BLaER1 (cell line): ENCODE data around the gene RASGEF1C.

Source experiments
- H3K27ac ChIP-seq: shearing (Covaris generic); formaldehyde crosslinking; 2 replicates; pipeline ENCODE4 v1.8.1; 2022
- H3K27me3 ChIP-seq: shearing (Covaris generic); formaldehyde crosslinking; 2 replicates; pipeline ENCODE4 v1.8.1; 2022
- H3K36me3 ChIP-seq: shearing (Covaris generic); formaldehyde crosslinking; 2 replicates; pipeline ENCODE4 v1.8.1; 2022
- H3K4me1 ChIP-seq: shearing (Covaris generic); formaldehyde crosslinking; 2 replicates; pipeline ENCODE4 v1.8.1; 2022
- H3K4me2 ChIP-seq: shearing (Covaris generic); formaldehyde crosslinking; 2 replicates; pipeline ENCODE4 v1.8.1; 2022
- H3K4me3 ChIP-seq: shearing (Covaris generic); formaldehyde crosslinking; 2 replicates; pipeline ENCODE4 v1.8.1; 2022
- H3K9ac ChIP-seq: shearing (Covaris generic); formaldehyde crosslinking; 2 replicates; pipeline ENCODE4 v1.8.1; 2022
- H3K9me3 ChIP-seq: shearing (Covaris generic); formaldehyde crosslinking; 2 replicates; pipeline ENCODE4 v1.8.1; 2022
- H4K20me1 ChIP-seq: shearing (Covaris generic); formaldehyde crosslinking; 2 replicates; pipeline ENCODE4 v1.8.1; 2022
- Cebpa-rat ChIP-seq: shearing (Covaris generic); IDR thresholded peaks from 2 replicates; pipeline ENCODE4 v1.8.1; 2022

RASGEF1C gene

DNA sequence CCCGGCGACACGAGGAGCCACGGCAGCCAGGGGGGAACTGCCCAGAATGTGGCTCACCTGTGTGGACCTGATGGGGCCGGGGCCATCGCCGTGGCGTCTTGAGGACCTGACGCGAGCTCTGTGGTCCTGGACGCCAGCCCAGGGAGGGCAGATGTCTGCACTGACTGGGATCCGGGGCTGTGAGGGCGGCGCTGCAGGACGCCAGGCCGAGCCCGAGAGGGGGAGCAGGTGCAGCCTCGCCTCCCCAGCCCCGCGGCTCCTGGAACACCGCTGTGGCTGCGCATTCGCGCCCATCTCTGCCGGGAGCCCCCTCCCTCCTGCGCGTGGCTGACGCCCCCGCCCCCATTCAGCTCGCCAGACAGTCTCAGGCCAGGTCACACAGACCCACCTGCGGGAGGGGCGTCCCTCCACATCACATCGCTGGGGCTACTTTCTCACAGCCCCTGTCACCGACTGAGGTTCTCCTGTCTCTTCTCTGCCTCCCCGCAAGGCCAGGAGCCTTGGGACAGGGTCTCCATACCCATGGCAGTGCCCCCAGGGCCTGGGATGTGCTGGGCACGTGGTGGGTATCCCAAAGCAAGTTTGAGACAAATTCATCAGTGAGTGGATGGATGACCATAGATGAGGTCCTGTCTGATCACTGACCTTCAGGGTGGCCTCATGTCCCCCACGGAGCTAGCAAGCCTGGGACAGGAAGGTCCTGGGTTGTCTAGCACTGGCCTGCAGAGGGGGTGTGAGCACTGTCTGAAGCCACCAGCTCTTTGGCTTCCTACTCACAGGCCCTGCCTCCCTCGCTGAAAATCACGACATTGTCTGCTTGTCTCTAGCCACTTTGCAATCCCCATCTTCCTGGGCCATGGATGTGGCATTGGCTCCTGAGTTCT is 47.3 kb downstream of the RASGEF1C start:
- Histone ChIP-seq H3K9me3 (no peaks in the 10 kb centered on the region), H3K36me3 (no peaks in the 10 kb centered on the region), H3K9ac (no peak overlapping the region), H3K4me3 (no peak overlapping the region), H3K27me3 (no peaks in the 10 kb centered on the region), H4K20me1 (no peaks in the 10 kb centered on the region), H3K4me2 (no peak overlapping the region), H3K4me1 (peaks cover 20% of the 10 kb centered on the region), H3K27ac (no peak overlapping the region)
- no peak for TF ChIP-seq Cebpa-rat

DNA sequence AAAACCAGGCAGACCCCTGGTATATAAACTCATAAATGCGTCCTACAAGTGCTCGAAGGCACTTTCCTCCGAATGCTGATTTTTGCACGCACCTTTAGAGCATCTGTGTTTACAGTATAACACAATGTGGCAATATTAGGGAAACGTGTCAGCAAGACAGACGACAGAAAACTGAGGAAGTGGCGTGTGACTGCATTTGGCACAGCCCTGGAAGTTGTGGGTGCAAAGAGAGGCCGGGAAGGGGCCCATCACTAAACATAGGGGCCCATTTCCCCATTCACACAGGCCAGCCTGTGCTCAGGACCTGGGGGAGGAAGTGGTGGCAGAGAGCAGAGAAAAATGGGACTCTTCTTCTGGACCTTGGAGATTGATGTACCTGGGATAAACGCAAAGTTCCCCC is 48.2 kb downstream of the RASGEF1C start:
- Histone ChIP-seq H3K36me3 (no peaks in the 10 kb centered on the region), H3K9ac (no peak overlapping the region), H3K4me2 (no peak overlapping the region), H3K4me1 (peaks cover 20% of the 10 kb centered on the region), H3K27ac (no peak overlapping the region), H3K4me3 (no peak overlapping the region), H3K27me3 (no peaks in the 10 kb centered on the region), H4K20me1 (no peaks in the 10 kb centered on the region), H3K9me3 (no peaks in the 10 kb centered on the region)
- TF ChIP-seq Cebpa-rat = no peak

DNA sequence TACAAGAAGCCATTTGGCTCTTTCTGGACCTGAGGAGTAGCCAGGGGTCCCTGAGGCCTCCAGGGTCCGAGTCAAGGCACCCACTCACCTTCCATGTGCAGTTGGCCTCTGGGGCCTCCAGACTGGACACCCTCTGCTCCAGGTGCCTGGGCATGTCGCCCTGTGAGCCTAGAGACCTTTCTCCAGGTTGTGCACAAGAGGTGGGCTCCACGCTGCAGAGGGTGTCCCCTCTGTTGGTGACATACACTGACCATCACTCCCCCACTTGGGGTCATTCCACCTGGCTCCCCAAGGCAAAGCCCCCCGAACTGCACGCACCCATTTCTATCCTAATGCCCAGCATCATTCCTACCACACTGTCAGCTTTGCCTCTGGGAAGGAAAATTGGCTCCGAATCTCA is 48.8 kb downstream of the RASGEF1C start:
- no peaks in the 10 kb centered on the region for H4K20me1 ChIP-seq
- no peak overlapping the region for H3K4me3 ChIP-seq
- peak overlapping the region; percentile 44 for H3K4me2 ChIP-seq
- no peak overlapping the region for H3K27ac ChIP-seq
- H3K36me3 ChIP-seq = no peaks in the 10 kb centered on the region
- no peak overlapping the region for H3K9ac ChIP-seq
- no peaks in the 10 kb centered on the region for H3K9me3 ChIP-seq
- peaks cover 20% of the 10 kb centered on the region for H3K4me1 ChIP-seq
- no peaks in the 10 kb centered on the region for H3K27me3 ChIP-seq
- no peak for TF ChIP-seq Cebpa-rat

DNA sequence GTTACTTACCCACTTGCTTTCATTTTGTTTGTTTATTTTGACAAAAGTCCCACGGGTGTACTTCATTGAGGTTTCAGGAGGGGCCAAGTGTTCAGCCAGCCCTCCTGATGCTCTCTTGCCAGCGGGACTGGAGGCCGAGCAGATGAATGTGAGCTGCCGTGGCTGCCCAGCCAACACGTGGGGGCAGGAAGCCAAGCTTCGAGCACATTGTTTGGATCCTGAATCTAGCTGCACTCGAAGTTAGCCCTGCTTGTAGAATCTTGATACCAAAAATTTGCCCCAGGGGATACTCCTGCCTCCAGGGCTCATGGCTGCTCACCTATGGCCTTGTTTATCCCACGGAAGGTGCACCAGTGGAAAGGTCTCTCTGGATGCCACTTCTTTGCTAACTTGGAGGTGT is 49.3 kb downstream of the RASGEF1C start:
- Histone ChIP-seq H3K36me3 (no peaks in the 10 kb centered on the region), H3K4me1 (peaks cover 20% of the 10 kb centered on the region), H3K27me3 (no peaks in the 10 kb centered on the region), H3K4me2 (peak overlapping the region; percentile 44), H3K9ac (no peak overlapping the region), H4K20me1 (no peaks in the 10 kb centered on the region), H3K4me3 (no peak overlapping the region), H3K9me3 (no peaks in the 10 kb centered on the region), H3K27ac (no peak overlapping the region)
- TF ChIP-seq Cebpa-rat = no peak

DNA sequence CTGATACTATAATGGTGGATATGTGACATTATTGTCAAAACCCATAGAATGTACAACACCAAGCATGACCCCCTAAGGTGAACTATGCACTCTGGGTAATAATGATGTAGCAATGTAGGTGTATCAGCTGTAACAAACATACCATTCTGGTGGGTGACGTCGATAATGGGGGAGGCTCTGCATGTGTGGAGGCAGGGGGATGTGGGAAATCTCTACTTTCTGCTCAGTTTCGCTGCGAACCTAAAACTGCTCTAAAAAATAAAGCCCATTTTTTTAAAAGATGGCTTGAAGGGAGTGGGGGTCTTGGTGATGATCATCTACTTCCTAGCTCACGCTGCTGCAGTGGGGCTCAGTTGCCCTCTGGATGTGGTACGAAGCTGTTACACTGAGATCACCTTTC is 51.1 kb downstream of the RASGEF1C start:
- Histone ChIP-seq H3K4me1 (peaks cover 20% of the 10 kb centered on the region), H3K4me2 (no peak overlapping the region), H3K9ac (no peak overlapping the region), H3K4me3 (no peak overlapping the region), H4K20me1 (no peaks in the 10 kb centered on the region), H3K36me3 (no peaks in the 10 kb centered on the region), H3K9me3 (no peaks in the 10 kb centered on the region), H3K27ac (no peak overlapping the region), H3K27me3 (no peaks in the 10 kb centered on the region)
- TF ChIP-seq Cebpa-rat = no peak

DNA sequence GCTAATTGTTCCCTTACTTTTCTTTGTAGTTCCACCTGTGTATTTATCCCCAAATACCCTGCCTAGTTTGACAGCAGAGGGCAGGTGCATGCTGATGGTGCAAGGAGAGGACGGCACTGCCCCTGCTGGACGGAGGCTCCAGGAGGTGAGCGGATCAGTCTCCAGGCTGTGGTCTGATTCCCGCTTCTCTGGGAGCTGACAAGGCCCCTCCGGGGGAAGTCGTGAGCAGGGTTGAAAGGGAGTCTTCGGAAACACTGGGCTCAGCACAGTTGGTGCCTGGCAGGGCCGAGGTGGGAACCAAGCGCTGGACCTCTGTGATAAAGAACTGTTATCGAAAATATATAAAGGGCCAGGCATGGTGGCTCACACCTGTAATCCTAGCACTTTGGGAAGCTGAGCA is 52.9 kb downstream of the RASGEF1C start:
- H3K4me1 ChIP-seq = peaks cover 18% of the 10 kb centered on the region
- H3K9me3 ChIP-seq = no peaks in the 10 kb centered on the region
- H3K36me3 ChIP-seq = no peaks in the 10 kb centered on the region
- H3K9ac ChIP-seq = no peak overlapping the region
- H4K20me1 ChIP-seq = no peaks in the 10 kb centered on the region
- H3K27me3 ChIP-seq = no peaks in the 10 kb centered on the region
- H3K4me3 ChIP-seq = no peak overlapping the region
- H3K27ac ChIP-seq = no peak overlapping the region
- TF ChIP-seq Cebpa-rat = no peak
- no peak overlapping the region for H3K4me2 ChIP-seq

DNA sequence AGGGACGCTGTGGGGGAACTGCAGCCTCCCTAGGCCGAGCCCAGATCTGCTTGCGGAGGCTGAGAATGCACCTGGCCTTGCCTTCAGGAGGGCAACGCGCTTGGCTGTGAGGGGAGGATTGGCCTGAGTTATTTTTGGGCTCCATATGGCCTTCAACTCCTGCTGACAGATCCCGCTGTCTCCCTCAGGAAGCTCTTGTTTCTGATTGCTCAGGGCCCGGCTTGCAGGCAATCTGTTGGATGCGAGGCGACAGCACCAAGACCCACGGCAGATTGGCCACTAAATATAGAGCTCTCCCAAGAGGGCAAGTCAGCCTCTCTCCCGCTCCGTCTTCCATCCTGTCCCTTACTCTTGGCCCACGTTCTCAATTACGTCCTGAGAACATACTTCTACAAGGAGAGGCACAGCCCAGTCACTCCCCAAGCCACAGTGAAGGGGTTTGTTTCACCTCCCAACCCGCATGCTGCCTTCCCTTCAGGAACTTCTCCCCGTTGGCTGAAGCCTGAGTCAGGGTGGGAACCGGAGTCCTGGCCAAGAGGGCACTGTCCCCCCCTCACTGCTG is 53.6 kb downstream of the RASGEF1C start:
- H3K9me3 ChIP-seq = no peaks in the 10 kb centered on the region
- peaks cover 11% of the 10 kb centered on the region for H3K4me1 ChIP-seq
- H3K36me3 ChIP-seq = no peaks in the 10 kb centered on the region
- H3K27me3 ChIP-seq = no peaks in the 10 kb centered on the region
- no peak overlapping the region for H3K4me3 ChIP-seq
- no peak overlapping the region for H3K9ac ChIP-seq
- TF ChIP-seq Cebpa-rat = no peak
- no peak overlapping the region for H3K4me2 ChIP-seq
- H4K20me1 ChIP-seq = no peaks in the 10 kb centered on the region
- H3K27ac ChIP-seq = no peak overlapping the region

DNA sequence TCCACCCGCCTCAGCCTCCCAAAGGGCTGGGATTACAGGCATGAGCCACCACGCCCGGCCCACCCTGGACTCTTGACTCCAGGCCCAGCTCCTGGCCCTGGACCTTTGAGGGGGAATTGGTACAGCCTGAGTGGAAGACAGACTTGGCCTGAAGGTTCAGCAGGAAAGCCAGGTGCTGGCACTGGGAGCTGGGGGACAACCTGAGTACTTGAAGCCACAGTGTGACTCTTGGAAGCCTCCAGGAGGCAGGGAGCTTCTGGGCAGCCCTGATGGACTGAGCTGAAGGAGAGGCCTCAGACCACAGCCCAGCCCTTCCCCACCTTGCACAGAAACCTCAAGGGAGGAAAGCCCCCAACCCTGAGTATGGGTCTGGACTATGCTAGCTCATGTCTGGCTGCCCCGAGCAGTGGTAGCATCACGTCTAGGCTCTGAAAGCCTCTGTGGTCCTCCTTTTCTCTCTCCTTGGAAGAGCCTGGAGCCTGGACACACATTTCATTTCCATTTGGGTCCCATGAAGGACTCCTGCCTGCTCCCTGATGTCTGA is 54.1 kb downstream of the RASGEF1C start:
- no peaks in the 10 kb centered on the region for H3K36me3 ChIP-seq
- H3K9me3 ChIP-seq = no peaks in the 10 kb centered on the region
- H3K4me3 ChIP-seq = no peak overlapping the region
- no peaks in the 10 kb centered on the region for H3K27me3 ChIP-seq
- TF ChIP-seq Cebpa-rat = no peak
- H3K4me1 ChIP-seq = peaks cover 6% of the 10 kb centered on the region
- H4K20me1 ChIP-seq = no peaks in the 10 kb centered on the region
- no peak overlapping the region for H3K4me2 ChIP-seq
- H3K9ac ChIP-seq = no peak overlapping the region
- no peak overlapping the region for H3K27ac ChIP-seq

DNA sequence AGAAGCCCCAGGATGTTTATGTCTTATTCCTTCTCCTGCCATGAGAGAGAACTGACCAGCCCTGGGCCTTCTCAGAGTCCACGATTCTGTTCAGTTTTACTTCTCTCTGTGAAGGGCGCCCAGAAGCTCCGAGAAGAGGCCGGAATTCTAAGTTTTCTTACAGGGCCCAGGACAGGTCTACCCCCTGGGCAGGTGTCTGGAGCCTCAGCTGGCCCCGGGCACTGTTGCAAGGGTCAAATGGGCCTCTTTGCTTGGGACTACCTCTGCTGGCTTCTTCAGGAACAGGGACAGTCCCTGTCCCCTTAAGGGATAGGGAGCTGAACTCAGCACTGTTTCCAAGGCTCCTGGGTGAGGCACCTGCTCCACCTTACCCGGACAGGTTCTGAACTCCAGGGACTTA is 55.0 kb downstream of the RASGEF1C start:
- no peaks in the 10 kb centered on the region for H3K27me3 ChIP-seq
- H4K20me1 ChIP-seq = no peaks in the 10 kb centered on the region
- H3K36me3 ChIP-seq = no peaks in the 10 kb centered on the region
- no peak overlapping the region for H3K27ac ChIP-seq
- TF ChIP-seq Cebpa-rat = no peak
- H3K9ac ChIP-seq = no peak overlapping the region
- 0 out of 2 replicates have a peak, but pooled peaks cover 3% of the 10 kb centered on the region for H3K9me3 ChIP-seq
- no peak overlapping the region for H3K4me3 ChIP-seq
- no peak overlapping the region for H3K4me2 ChIP-seq
- H3K4me1 ChIP-seq = no peaks in the 10 kb centered on the region

DNA sequence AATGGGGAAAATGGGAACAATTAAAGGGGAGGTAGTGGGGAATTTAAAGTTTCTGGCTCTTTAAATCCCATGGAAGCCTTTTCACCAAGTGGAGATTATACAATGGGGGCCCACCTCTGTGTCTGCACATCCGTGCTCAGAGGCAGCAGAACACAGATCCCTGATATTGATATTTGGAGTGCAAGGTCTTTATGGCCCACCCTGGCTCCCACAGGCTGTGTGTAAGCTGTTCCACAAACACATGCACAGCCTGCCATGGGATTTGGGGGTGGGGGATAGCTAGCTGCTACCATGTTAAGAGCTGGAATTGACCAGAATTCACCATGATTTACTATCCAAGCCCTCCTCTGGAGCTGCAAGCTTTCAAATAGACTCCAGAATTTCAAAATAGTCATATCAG is 55.9 kb downstream of the RASGEF1C start:
- no peaks in the 10 kb centered on the region for H3K36me3 ChIP-seq
- no peaks in the 10 kb centered on the region for H4K20me1 ChIP-seq
- H3K4me1 ChIP-seq = no peaks in the 10 kb centered on the region
- no peak overlapping the region for H3K27ac ChIP-seq
- H3K9ac ChIP-seq = no peak overlapping the region
- no peak overlapping the region for H3K4me2 ChIP-seq
- 0 out of 2 replicates have a peak, but pooled peaks cover 3% of the 10 kb centered on the region for H3K9me3 ChIP-seq
- H3K27me3 ChIP-seq = no peaks in the 10 kb centered on the region
- no peak overlapping the region for H3K4me3 ChIP-seq
- no peak for TF ChIP-seq Cebpa-rat
